ENCODE measurements around the gene CGNL1.

Gene CGNL1

DNA sequence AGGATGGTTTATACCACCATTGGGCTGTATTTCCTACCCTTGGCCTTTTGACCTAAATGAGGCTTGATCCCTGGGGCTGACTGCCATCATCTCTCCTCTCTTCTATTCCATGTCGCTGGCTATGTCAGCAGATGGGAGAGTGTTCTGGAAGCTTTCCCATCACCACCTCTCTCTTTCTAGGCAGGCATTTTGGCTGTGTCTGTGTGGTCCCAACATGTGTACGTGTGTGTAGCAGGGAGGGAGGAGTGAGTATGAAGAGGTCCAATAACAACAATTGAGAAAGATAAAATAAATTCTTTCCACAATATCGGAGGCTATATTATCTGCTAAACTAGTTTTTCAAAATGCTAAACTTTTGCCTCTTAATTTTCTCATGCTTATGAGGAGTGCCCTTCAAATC is 34.1 kb downstream of the CGNL1 start:
- TF ChIP-seq, protein P1, sequence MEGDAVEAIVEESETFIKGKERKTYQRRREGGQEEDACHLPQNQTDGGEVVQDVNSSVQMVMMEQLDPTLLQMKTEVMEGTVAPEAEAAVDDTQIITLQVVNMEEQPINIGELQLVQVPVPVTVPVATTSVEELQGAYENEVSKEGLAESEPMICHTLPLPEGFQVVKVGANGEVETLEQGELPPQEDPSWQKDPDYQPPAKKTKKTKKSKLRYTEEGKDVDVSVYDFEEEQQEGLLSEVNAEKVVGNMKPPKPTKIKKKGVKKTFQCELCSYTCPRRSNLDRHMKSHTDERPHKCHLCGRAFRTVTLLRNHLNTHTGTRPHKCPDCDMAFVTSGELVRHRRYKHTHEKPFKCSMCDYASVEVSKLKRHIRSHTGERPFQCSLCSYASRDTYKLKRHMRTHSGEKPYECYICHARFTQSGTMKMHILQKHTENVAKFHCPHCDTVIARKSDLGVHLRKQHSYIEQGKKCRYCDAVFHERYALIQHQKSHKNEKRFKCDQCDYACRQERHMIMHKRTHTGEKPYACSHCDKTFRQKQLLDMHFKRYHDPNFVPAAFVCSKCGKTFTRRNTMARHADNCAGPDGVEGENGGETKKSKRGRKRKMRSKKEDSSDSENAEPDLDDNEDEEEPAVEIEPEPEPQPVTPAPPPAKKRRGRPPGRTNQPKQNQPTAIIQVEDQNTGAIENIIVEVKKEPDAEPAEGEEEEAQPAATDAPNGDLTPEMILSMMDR (IDR thresholded peaks at IDR 0.05; ENCODE audit: low read depth, low read length, missing control alignments): no peak
- H3K4me3 ChIP-seq (replicated peaks; ENCODE audit: low read depth, low read length): no peak overlapping the region
- DNase-seq (ENCODE audit: extremely low read depth, low read depth): no peak

DNA sequence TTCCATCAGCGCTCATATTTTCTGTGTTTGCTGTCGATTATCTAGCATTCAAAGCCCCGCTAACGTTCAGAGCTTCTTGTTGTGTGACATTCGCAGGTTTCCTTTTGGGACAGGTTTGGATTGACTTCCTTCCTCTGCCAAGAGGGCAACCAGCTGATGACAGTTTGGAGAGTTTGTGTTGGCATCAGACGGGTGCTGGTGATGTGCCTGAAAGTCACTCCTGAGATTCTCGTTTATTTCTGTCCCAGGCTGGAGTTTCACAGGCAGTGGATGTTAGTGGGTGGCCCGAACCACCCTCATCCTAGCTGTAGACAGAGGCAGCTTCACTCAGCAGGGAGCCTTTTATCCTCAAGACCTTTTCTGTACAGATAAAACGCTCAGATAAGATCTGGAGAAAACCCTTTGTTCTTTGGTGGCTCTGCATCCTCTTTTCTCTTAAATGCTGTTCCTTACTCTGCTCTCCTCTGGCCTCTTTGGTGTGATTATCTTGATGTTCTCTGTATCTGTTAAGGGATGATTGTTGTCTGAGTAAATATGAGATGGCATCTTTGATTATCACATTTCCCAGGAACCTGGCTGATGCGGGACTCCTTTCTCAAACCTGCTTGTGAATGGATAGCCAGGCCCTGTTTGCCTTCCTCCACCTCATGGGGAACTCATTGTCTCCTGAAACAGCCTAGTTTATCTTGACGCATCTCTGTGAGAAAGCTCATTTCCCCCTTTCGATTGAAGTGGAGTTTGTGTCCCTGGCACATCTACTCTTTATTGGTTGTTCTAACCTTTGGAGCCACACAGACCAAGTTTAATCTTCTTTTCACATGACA is 35.9 kb downstream of the CGNL1 start:
- TF ChIP-seq, protein P1 (IDR thresholded peaks at IDR 0.05; ENCODE audit: low read depth, low read length, missing control alignments): no peak
- no peak overlapping the region for H3K4me3 ChIP-seq (replicated peaks; ENCODE audit: low read depth, low read length)
- DNase-seq (ENCODE audit: extremely low read depth, low read depth): no peak

DNA sequence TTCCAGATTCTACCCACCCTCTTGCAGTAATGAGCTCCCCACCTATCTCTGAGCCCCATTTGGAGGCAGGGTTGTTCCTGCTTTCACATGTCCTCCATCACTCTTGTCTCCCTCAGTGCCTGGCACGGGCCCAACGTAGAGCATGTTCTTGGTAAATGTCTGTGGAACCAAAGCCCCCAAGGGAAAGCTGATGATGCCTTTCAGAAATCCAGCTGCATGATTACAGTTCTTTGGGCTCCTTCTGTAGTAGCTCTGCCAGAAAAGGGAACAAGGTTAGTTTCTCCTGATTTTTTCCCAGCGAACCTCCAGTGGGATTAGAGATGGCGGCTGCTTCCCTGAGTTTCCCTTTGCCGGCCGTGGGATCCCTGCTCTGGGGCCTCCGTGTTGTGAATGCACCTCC is 39.3 kb downstream of the CGNL1 start:
- DNase-seq (ENCODE audit: extremely low read depth, low read depth): no peak
- TF ChIP-seq, protein P1 (IDR thresholded peaks at IDR 0.05; ENCODE audit: low read depth, low read length, missing control alignments): no peak

DNA sequence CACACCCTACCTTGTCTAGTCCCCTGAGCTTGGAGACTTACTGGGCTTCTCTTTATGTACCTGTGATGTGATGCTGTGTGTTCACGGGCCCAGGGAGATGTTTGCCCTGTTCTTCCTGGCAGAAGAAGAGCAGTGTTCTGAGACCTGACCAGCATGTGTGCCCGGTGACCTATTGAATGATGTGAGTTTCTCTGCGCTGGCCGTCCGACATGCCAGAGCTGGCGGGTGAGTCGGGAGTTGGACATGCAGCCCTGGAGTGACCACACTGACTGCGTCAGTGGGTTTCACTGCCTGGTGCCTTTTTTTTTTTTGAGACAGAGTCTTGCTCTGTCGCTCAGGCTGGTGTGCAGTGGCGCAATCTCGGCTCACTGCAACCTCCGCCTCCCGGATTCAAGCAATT is 42.3 kb downstream of the CGNL1 start:
- TF ChIP-seq, protein P1 (IDR thresholded peaks at IDR 0.05; ENCODE audit: low read depth, low read length, missing control alignments): no peak
- no peak overlapping the region for H3K4me3 ChIP-seq (replicated peaks; ENCODE audit: low read depth, low read length)
- no peak for DNase-seq (ENCODE audit: extremely low read depth, low read depth)

More for the DNA sequence above, 39.3 kb downstream of the CGNL1 start:
- H3K4me3 ChIP-seq (replicated peaks; ENCODE audit: low read depth, low read length): no peak overlapping the region

DNA sequence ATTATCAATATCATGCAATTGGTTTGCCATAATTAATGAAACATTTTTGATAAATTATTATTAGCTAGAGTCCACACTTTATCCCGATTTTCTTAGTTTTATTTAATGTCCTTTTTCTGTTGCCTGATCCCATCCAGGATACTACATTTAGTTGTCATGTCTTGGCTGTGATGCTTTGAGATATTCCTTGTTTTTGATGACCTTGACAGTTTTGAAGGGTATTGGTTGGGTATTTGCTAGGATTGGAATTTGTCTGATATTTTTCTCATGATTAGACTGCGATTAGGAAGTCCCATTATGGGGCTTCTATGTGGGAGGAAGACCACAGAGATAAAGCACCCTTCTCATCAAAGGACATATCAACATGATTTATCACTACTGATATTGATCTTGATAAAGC is 43.0 kb downstream of the CGNL1 start:
- no peak for DNase-seq (ENCODE audit: extremely low read depth, low read depth)
- H3K4me3 ChIP-seq (replicated peaks; ENCODE audit: low read depth, low read length): no peak overlapping the region
- TF ChIP-seq, protein P1 (IDR thresholded peaks at IDR 0.05; ENCODE audit: low read depth, low read length, missing control alignments): no peak

DNA sequence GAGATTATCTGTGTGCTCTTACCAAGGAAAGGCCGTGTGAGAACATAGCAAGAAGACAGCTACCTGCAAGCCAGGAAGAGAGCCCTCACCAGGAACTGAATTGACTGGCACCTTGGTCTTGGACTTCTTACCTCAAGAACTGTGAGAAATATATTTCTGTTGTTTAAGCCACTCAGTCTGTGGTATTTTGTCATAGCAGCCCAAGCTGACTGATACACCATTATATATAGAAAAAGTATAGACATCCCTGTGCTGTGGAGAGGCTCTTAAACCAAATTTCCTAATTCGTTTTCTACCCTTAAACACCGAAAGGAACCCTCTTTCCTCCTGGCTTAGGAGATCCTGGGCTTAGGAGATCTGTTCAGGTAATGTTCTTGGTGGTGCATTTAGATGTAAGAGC is 44.8 kb downstream of the CGNL1 start:
- no peak overlapping the region for H3K4me3 ChIP-seq (replicated peaks; ENCODE audit: low read depth, low read length)
- TF ChIP-seq, protein P1 (IDR thresholded peaks at IDR 0.05; ENCODE audit: low read depth, low read length, missing control alignments): no peak
- DNase-seq (ENCODE audit: extremely low read depth, low read depth): no peak
